Measurements from ENCODE around the gene CMKLR1. TPM values are rescaled to one million over a fixed set of nuclear protein-coding genes. Genes with fewer than 3 reads are reported as not detected.

Gene CMKLR1
- total and polyA plus RNA-seq, 10 of the 15 experiments (the other 5 are each of a cell fraction or from before 2014, with no cell fraction given): 13.8 to 52.3 (median 26.2) TPM

- no TSS peak for BruUV-seq (replicated peaks)
- 73% methylated on average over 3 of the region's 3 CpGs for WGBS (ENCODE audit: insufficient coverage, insufficient replicate concordance, low lambda C conversion rate, missing lambda C conversion rate)
- in situ Hi-C loops (cut with MboI): no loop called here
- Histone ChIP-seq H3K9ac (ENCODE audit: control insufficient read depth, insufficient read depth, low read length) (no peak overlapping the region), H3K27me3 (replicated peaks in 1 of 2; ENCODE audit: control insufficient read depth in 2 of 2, insufficient read depth in 2 of 2, low read length in 1 of 2) (no peaks in the 10 kb centered on the region), H3K9me3 (replicated peaks; ENCODE audit: control insufficient read depth, insufficient read depth, low read length) (peaks cover 2% of the 10 kb centered on the region; the same call in 2 of the 3 replicates), H4K20me1 (ENCODE audit: control insufficient read depth, insufficient read depth) (no peaks in the 10 kb centered on the region), H3K27ac (ENCODE audit: control insufficient read depth, insufficient read depth) (no peak overlapping the region), H3K36me3 (ENCODE audit: control insufficient read depth in 2 of 2, insufficient read depth in 2 of 2, low read length in 1 of 2) (no peaks in the 10 kb centered on the region), H3K4me3 (no peak overlapping the region), H3K4me1 (ENCODE audit: control insufficient read depth, insufficient read depth, low read length) (no peaks in the 10 kb centered on the region), H3K79me2 (ENCODE audit: control insufficient read depth, insufficient read depth, low read length) (no peaks in the 10 kb centered on the region), H3K4me2 (ENCODE audit: control insufficient read depth, insufficient read depth) (no peak overlapping the region), H2AFZ (ENCODE audit: control insufficient read depth, low read depth, low read length) (no peak overlapping the region)
- CTCF ChIA-PET: no interaction called here
- POLR2A ChIA-PET: no interaction called here
- FAIRE-seq (no peak), ATAC-seq (no peak), DNase-seq (ENCODE audit: low read depth, low spot score) (no peak)
- SMC1A ChIA-PET (ENCODE audit: uncharacterized antibody, unreplicated experiment): no interaction called here
- no peak for TF ChIP-seq NR2C2 (IDR thresholded peaks at IDR 0.05; ENCODE audit: borderline replicate concordance, control insufficient read depth, insufficient read length, low read depth)
- RAD21 ChIA-PET (ENCODE audit: unreplicated experiment): no interaction called here
- intact Hi-C loops (cut with micrococcal nuclease; ENCODE audit: unreplicated experiment): no loop called here
Observed at GRCh38 chr12:108255252-108255602, 83.9 kb downstream of the CMKLR1 start.

GRCh38 chr12:108254517-108255251 lies 84.4 kb downstream of the CMKLR1 start:
- Histone ChIP-seq H3K79me2 (ENCODE audit: control insufficient read depth, insufficient read depth, low read length) (no peaks in the 10 kb centered on the region), H3K27ac (ENCODE audit: control insufficient read depth, insufficient read depth) (no peak overlapping the region), H3K27me3 (replicated peaks in 1 of 2; ENCODE audit: control insufficient read depth in 2 of 2, insufficient read depth in 2 of 2, low read length in 1 of 2) (no peaks in the 10 kb centered on the region), H3K9me3 (replicated peaks; ENCODE audit: control insufficient read depth, insufficient read depth, low read length) (no peaks in the 10 kb centered on the region; the same call in 2 of the 3 replicates), H4K20me1 (ENCODE audit: control insufficient read depth, insufficient read depth) (no peaks in the 10 kb centered on the region), H3K4me3 (no peak overlapping the region), H2AFZ (ENCODE audit: control insufficient read depth, low read depth, low read length) (no peak overlapping the region), H3K36me3 (ENCODE audit: control insufficient read depth in 2 of 2, insufficient read depth in 2 of 2, low read length in 1 of 2) (no peaks in the 10 kb centered on the region), H3K9ac (ENCODE audit: control insufficient read depth, insufficient read depth, low read length) (no peak overlapping the region), H3K4me1 (ENCODE audit: control insufficient read depth, insufficient read depth, low read length) (no peaks in the 10 kb centered on the region), H3K4me2 (ENCODE audit: control insufficient read depth, insufficient read depth) (no peak overlapping the region)
- ATAC-seq (no peak), DNase-seq (ENCODE audit: low read depth, low spot score) (no peak), FAIRE-seq (no peak)
- ChIA-PET RAD21 (ENCODE audit: unreplicated experiment) (no interaction called here), CTCF (no interaction called here), POLR2A (no interaction called here), SMC1A (ENCODE audit: uncharacterized antibody, unreplicated experiment) (no interaction called here)
- 33% methylated on average over 13 of the region's 13 CpGs for WGBS (ENCODE audit: insufficient coverage, insufficient replicate concordance, low lambda C conversion rate, missing lambda C conversion rate)
- TF ChIP-seq SKIL (IDR thresholded peaks at IDR 0.05; ENCODE audit: low read depth, poor library complexity, severe bottlenecking) (no peak), PKNOX1 (IDR thresholded peaks at IDR 0.05) (no peak), RAD51 (IDR thresholded peaks at IDR 0.05) (no peak), ETV6 (conservative IDR thresholded peaks at IDR 0.05 in 1 of 2, IDR thresholded peaks at IDR 0.05 in 1 of 2; ENCODE audit: borderline replicate concordance in 1 of 2, low read depth in 1 of 2) (no peak)
- no TSS peak for BruUV-seq (replicated peaks)
- intact Hi-C loops (cut with micrococcal nuclease; ENCODE audit: unreplicated experiment): no loop called here
- in situ Hi-C loops (cut with MboI): no loop called here
